DMS79 treated with DMSO at 0.1 percent for 48 hours (cell line): ENCODE data around the gene ALDH2.
A peak's percentile ranks its signal among the peaks of the same experiment; 100 is the strongest.
"Not testable (repeated sequence)": the region's sequence is repeated elsewhere in the genome, so short reads cannot be mapped to it uniquely, and the experiment has no call there.

Experiments used
- DNase-seq: peaks from one replicate; lab custom pipeline; 2025; lab: John Stamatoyannopoulos, UW

The ALDH2 gene

DNA sequence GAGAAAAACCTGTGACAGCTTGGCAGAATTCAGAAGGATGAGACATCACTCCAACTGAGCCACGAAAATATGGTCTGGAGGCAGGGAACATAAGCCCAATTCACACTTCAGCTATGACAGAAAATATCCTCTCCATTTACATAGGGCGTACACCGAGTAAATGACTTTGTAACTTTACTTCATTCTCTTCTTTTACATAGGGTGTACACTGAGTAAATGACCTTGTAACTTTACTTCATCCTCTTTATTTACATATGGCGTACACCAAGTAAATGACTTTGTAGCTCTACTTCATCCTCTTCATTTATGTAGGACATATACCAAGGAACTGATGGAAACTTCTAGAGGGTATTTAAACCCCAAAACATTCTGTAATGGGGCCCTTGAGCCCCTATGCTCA lies 61.2 kb downstream of the ALDH2 start:
- DNase-seq, result no peak

- DNase-seq, result no peak
Measured at GRCh38 chr12:111828338-111828979, 61.7 kb downstream of the ALDH2 start.

GRCh38 chr12:111829635-111830034 lies 62.9 kb downstream of the ALDH2 start:
- DNase-seq, result not testable (repeated sequence)

DNA sequence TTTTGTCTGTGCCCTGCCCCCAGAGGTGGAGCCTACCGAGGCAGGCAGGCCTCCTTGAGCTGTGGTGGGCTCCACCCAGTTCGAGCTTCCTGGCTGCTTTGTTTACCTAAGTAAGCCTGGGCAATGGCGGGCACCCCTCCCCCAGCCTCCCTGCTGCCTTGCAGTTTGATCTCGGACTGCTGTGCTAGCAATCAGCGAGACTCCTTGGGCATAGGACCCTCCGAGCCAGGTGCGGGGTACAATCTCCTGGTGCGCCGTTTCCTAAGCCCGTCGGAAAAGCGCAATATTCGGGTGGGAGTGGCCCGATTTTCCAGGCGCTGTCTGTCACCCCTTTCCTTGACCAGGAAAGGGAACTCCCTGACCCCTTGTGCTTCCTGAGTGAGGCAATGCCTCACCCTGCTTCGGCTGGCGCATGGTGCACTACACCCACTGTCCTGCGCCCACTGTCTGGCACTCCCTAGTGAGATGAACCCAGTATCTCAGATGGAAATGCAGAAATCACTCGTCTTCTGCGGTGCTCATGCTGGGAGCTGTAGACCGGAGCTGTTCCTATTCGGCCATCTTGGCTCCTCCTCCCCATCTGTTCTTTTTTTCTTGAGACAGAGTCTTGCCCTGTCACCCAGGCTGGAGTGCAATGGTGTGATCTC lies 68.1 kb downstream of the ALDH2 start:
- not testable (repeated sequence) for DNase-seq

DNA sequence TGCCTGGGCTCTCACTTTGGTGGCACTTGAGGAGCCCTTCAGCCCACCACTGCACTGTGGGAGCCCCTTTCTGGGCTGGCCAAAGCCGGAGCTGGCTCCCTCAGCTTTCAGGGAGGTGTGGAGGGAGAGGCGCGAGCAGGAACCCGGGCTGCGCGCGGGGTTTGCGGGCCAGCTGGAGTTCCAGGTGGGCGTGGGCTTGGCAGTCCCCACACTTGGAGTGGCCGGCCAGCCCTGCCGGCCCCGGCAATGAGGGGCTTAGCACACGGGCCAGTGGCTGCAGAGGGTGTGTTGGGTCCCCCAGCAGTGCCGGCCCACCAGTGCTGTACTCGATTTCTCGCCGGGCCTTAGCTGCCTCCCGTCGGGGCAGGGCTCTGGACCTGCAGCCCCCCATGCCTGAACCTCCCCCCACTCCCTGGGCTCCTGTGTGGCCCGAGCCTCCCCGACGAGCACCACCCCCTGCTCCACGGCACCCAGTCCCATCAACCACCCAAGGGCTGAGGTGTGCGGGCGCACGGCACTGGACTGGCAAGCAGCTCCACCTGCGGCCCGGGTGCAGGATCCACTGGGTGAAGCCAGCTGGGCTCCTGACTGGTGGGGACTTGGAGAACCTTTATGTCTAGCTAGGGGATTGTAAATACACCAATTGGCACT lies 68.9 kb downstream of the ALDH2 start:
- not testable (repeated sequence) for DNase-seq

GRCh38 chr12:111838353-111838752 lies 71.6 kb downstream of the ALDH2 start:
- no peak for DNase-seq

DNA sequence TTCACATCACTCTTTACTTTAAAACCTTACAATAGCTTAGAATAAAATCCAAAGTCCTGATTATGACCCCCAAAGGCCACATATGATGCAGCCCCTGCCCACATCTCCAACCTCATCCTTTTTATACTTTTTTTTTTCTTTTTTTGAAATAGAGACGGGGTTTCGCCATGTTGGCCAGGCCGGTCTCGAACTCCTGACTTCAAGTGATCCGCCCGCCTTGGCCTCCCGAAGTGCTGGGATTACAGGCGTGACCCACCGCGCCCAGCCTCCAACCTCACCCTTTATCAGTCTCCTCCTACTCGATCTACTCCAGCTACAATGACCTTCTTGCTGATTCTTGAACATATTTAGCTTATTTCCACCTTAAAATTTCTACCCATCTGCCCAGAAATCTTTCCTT lies 74.1 kb downstream of the ALDH2 start:
- DNase-seq, result no peak

GRCh38 chr12:111841236-111841749 lies 74.6 kb downstream of the ALDH2 start:
- DNase-seq, result no peak

DNA sequence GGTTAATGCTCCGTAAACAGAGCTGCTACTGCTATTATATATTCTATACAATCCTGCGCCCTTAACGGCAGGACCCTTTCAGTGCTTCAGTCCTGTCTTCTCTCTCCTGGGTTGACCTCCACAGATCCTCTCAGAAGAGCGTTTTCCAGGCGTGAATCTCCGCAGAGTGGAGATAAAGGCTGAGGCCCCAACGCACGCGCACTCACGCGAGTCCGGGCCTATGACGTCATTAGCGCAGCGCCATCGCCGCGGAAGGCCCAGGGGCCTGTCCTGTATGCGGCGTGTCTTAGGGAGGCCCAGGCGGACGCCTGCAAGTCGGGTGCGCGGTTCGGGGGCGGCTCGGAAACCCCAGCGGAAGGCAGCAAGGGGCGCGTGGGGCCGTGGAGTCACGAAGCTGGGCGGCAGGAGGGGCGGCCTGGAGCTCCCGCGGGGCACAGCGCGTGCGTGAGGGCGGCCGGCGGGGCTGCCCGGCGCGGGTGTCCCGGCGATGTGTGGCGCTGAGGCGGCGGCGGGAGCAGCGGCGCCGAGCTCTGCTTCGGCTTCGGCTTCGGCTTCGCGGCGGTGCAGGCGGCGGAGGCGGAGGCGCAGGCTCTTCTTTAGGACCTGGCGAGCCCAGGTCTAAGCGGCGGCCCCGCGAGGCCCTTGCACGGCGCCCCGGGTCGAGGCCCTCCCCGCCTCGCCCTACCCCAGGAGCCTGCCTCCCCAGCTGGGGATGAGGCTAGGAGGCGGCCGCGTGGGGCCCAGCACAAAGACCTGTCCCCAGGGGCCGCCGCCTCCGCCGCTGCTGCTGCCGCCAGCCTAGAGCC lies 75.2 kb downstream of the ALDH2 start, which contains the start of gene MAPKAPK5:
Gene MAPKAPK5, plus strand, starts transcription at position 479 of the 806 bp plus-strand sequence. CDS start 506 bp downstream, outside the sequence.
- DNase-seq, result peak; percentile 85

DNA sequence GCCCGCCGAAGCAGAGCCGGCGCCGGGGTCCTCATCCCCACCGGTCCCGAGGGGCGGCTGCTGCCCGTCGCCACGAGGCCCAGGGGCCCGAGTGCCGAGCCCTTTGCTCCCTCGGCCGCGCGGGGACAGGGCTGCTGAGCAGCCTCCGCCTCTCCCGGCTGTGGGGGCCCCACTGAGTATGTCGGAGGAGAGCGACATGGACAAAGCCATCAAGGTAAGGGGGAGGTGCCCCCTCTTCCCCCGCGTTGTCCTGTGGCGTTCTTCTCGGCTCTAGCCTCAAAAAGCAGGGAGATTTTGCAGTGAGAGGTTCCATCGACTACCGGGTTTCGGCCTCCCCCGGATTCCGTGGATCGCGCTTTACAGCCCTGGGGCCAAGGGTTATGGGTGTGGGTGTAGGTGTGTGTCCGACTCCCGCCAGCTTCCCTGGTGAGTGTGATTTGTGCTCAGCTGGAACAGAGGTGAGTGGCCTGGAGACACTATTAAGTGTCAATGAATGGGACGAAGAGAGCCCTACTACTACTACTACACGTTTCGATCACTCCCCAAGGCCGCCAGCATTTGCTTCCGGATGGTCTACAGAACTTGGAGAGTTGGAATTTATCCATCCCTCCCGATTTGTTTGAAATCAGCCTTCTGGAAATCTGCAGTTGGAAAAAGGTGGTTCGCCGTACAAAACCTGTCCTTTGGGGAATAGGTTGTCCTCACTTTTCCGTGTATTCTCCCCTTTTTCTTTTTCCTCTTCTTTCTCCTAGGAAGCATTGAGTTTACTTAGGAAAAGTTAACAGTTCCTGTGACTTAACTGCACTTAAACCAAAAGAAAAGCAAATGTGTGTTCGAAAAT lies 76.0 kb downstream of the ALDH2 start:
- no peak for DNase-seq

- peak; percentile 53 for DNase-seq
Measured at GRCh38 chr12:111846016-111846415, 79.3 kb downstream of the ALDH2 start.

DNA sequence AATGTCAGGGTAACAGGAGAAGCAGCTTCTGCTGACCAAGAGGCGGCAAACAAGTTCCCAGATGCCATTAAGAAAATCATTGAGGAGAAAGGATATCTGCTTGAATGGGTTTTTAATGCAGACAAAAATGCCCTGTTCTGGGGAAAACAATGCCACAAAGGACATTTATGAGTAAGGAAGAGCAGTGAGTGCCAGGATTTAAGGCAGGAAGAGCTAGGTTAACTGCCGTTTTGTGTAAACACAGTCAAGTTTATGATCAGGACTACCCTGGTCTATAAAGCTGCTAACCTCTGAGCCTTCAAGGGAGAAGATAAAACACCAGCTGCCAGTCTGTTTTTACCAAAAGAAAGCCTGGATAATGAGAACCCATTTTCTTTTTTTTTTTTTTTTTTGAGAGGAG lies 83.8 kb downstream of the ALDH2 start:
- no peak for DNase-seq

DNA sequence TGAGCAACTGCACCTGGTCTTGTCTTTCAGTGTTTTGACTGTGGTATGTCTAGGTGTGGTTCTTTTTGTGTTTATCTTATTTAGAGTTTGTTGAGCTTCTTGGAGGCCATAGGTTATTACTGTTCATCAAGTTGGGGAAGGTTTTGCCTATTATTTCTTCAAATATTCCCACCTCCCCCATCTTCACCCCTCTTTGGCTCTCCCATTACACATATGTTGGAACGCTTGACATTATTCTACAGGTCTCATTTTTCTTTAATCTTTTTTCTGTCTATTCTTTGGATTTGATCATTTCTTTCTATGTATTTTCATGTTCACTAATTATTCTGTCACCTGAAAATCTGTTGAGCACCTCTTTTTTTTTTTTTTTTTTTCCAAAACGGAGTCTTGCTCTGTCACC lies 91.5 kb downstream of the ALDH2 start:
- no peak for DNase-seq

- no peak for DNase-seq
Measured at GRCh38 chr12:111858778-111859177, 92.0 kb downstream of the ALDH2 start.

- no peak for DNase-seq
Measured at GRCh38 chr12:111864913-111865312, 98.2 kb downstream of the ALDH2 start.
